ENCODE results near the gene OXLD1.

OXLD1 gene

GRCh38 chr17:81701288-81702071 is 35.1 kb upstream of the OXLD1 start:
- DNase-seq, result peak; percentile 42

DNA sequence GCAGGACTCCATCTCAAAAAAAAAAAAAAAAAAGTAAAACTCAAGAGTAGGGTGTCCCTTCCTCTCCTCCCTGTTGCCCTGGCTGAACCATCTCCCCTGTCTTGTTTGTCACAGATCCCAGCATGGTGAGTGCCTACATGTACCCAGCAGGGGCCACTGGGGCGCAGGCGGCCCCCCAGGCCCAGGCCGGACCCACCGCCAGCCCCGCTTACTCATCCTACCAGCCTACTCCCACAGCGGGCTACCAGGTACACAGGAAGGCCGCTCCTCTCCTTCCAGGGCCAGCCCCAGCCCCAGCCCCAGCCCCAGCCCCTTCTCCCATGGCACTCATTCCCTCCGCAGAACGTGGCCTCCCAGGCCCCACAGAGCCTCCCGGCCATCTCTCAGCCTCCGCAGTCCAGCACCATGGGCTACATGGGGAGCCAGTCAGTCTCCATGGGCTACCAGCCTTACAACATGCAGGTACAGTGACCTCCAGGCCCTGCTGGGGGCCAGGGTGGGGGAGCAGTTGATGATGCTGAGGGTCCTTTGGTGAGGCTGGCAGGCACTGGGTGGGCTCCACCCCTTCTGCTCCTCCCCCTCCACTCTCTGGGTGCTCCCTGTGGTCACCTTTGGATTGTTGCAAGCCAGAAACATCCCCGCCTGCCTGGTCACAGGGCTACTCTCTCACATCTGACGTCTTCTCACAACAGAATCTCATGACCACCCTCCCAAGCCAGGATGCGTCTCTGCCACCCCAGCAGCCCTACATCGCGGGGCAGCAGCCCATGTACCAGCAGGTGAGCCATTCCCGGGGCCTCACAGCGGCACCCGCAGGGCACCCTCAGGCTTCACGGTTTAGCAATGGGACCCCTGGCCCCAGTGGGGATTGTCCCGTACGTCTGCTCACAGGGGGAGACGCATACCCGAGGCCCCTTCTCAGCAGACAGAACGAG is 34.2 kb upstream of the OXLD1 start:
- no peak for DNase-seq

- no peak for DNase-seq
Measured at GRCh38 chr17:81697261-81698044, 31.0 kb upstream of the OXLD1 start.

GRCh38 chr17:81696218-81696941 is 30.0 kb upstream of the OXLD1 start:
- no peak for DNase-seq

DNA sequence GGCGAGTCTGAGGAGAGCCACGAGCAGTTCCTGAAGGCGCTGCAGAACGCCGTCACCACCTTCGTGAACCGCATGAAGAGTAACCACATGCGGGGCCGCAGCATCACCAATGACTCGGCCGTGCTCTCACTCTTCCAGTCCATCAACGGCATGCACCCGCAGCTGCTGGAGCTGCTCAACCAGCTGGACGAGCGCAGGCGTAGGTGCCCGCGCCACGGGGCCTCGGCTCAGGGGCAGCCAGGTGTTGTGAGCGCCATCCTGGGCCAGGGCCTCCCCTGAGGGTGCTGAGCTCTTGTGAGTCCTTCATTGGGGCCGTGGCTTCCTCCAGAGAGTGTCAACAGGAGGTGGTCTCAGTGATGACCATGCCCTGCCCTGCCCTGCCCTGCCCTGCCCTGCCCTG is 29.4 kb upstream of the OXLD1 start:
- DNase-seq, result no peak

DNA sequence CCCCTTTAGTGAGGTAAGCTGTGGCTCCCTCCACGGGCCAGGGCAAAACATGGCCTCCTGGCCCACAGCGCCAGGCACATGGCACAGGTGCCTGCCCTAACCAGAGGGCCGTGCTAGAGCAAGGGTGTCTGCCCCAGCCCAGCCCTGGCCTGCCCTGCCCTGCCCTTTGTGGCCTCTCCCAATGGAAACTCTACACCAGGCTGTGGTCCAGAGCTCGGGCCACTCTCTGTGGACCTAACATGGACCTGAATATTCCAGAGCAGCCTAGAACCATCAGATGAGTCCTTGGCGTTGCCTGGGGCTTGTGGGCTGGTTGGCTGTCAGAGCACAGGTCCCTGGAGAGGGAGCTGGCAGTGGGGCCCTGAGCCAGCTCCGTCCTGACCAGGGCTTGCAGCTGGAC is 28.8 kb upstream of the OXLD1 start:
- no peak for DNase-seq

GRCh38 chr17:81694810-81695209 is 28.4 kb upstream of the OXLD1 start:
- no peak for DNase-seq

DNA sequence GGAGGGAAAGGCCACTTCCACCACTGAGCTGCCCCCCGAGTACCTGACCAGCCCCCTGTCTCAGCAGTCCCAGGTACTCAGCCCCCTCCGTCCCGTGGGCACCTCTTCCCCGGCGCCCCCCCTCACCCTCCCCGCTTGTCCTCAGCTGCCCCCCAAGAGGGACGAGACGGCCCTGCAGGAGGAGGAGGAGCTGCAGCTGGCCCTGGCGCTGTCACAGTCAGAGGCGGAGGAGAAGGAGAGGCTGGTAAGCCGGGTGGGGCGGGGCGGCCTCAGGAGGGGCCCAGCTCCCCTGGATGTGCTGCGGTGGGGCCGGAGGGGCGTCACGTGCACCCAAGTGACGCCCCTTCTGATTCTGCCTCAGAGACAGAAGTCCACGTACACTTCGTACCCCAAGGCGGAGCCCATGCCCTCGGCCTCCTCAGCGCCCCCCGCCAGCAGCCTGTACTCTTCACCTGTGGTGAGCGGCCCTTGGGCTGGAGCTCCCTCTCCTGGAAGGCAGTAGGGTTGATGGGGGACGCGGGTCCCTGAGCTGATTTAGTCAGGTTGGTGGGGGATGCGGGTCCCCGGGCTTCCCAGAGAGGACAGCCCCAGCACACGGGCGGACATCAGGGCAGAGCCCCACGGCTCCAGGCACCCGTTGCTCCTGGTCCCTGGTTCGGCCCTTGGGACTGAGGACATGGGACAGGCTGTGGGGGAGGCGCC is 27.3 kb upstream of the OXLD1 start:
- DNase-seq, result no peak

- DNase-seq, result no peak
Measured at GRCh38 chr17:81691608-81692007, 25.2 kb upstream of the OXLD1 start.

DNA sequence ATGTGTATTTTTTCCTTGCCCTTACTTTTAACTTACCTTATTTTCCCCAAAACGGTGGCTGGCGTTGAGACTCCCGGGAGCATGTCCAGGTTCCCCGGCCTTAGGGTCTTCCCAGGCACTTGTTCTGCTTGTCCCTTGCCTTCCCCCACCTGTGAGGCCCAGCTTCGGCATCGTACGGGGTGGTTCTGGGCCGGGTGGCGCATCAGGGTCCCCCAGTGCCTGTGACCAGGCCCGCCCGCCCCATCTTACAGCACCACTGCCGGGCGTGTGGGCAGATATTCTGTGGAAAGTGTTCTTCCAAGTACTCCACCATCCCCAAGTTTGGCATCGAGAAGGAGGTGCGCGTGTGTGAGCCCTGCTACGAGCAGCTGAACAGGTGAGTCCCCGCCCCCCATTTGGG is 24.8 kb upstream of the OXLD1 start:
- no peak for DNase-seq

DNA sequence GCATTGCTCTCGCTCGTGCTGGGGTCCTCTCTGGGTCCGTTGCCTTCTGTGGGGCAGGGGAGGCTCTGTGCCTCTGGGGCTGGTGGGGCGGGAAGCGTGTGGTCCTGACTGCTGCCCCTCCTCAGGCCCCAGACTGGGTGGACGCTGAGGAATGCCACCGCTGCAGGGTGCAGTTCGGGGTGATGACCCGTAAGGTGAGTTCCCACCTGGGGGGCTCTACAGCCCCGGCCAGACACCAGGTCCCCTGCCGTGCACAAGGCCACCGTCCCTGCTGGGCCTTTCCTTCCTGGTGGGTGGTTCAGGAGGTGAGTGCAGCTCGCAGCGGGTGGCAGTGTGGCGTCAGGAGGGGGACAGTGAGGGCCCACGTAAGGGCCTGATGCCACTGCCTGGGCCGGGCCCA is 24.1 kb upstream of the OXLD1 start:
- DNase-seq, result no peak

GRCh38 chr17:81690066-81690465 is 23.7 kb upstream of the OXLD1 start:
- no peak for DNase-seq

- no peak for DNase-seq
Measured at GRCh38 chr17:81688616-81689015, 22.2 kb upstream of the OXLD1 start.

DNA sequence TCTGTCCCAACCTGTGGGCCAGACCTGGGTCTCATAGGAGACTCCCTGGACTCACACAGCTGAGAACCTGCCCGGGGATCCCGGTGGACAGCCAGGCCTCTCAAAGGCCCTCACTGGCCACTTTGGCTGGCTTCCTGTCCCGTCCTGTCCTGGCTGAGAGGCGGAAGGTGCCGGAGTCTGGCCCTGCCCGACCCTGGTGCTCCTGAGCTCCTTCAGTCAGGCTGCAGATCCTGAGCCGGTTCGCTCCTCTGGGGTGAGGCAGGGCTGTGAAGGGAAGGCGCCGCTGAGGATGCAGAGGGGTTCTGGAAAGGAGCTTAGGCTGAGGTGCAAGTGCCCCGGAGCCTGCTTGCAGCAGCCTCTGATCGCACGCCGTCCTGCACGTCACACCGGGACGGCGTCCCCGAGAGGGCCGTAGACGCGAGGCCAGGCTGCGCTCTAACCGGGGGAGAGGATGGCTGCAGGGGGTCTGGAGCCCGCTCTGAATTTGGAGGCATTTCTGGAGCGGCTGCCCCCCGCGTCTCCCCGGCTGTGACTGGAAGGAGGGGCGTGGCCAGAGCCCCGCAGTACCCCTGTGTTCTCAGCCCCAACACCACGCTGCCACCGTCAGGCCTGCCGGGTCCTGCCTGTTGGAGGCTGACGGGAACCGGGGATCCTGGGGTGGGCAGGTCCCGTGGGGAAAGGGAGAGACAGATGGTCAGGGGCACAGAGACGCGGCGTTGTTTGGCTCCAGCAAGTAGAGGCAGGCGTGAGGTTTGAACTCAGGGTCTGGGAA is 21.6 kb upstream of the OXLD1 start:
- no peak for DNase-seq

DNA sequence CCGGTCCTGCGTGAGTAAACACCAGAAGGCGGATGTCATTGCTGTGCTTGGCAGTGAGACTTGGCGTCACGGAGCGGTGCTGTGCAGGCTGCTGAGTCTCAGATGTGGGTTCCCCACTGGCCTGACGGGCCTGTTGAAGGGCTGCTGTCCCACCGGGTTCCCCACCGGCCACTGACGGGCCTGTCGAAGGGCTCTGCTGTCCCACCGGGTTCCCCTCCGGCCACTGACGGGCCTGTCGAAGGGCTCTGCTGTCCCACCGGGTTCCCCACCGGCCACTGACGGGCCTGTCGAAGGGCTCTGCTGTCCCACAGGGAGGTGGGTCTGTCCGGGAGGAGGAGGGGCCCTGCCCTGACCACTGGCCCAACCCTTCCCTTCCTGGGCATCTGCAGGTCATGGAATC is 20.2 kb upstream of the OXLD1 start:
- DNase-seq, result no peak

- DNase-seq, result peak; percentile 41
Measured at GRCh38 chr17:81685108-81685507, 18.7 kb upstream of the OXLD1 start.

- DNase-seq, result peak; percentile 51
Measured at GRCh38 chr17:81684442-81684911, 18.1 kb upstream of the OXLD1 start.

GRCh38 chr17:81683584-81684441 is 17.4 kb upstream of the OXLD1 start, which contains the start of the genes ARL16 and HGS:
TSS of gene ARL16 (minus strand) at chr17:81683797. CDS start at chr17:81683753, 44 bp downstream.
TSS of gene HGS (plus strand) at chr17:81684011. CDS start at chr17:81684067, 56 bp downstream.
- peak; percentile 99 for DNase-seq

DNA sequence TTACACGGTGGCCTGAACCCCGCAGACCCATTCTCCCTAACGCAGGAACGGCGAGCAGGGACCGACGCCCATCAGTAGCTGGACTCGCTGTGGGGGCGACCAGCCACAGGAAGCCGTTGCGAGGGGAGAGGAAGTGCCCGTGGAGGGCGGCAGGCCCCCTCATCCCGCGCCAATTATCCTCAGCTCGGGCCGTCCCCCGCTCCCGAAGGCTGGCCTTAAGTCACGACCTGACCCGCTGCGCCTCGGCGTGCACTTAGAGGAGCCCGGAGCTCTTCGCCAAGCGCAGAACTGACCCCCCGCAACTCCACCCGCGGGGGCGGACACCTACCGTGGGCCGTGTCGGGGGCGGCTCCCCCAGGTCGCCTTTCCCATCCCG is 16.8 kb upstream of the OXLD1 start:
- DNase-seq, result no peak

All from activated CD4-positive, alpha-beta T cell treated with anti-CD3 and anti-CD28 coated beads, Interleukin-2, Interleukin-6, amounts not matched to agents 100 ng/mL and 50 ng/mL, durations not matched to agents 16 hours and 8 hours (primary cell).